Natural killer cell treated with Interleukin-12 subunit alpha and Interleukin-12 subunit beta and Interleukin-15 and Interleukin-18, amount 100 ng/mL, for 72 hours (primary cell): Measurements from ENCODE around the gene CALN1. TPM values are rescaled to one million over a fixed set of nuclear protein-coding genes. Genes with fewer than 3 reads are reported as not detected.

Experiments
- ATAC-seq, 2 donors: fragments of 150-1000 bp; cut with Tn5 transposase in 1 of 2; sonication (Bioruptor Pico), chemical (Tn5 transposase) in 1 of 2; 2 replicates each; pipeline ENCODE4 v1.10.0; 2021
- DNase-seq: peaks from one replicate; pipeline ENCODE4 v3.0.0; 2022; ENCODE audit warnings: low spot score
- H3K27ac Mint-ChIP-seq, 2 donors: 1 replicate in 1 of 2; 2 replicates in 1 of 2; pipeline ENCODE4 v1.8.0; 2022; ENCODE audit warnings: mixed read lengths in 2 of 2, mild to moderate bottlenecking in 1 of 2, moderate library complexity in 1 of 2
- H3K27me3 Mint-ChIP-seq, 2 donors: 1 replicate in 1 of 2; 2 replicates in 1 of 2; pipeline ENCODE4 v1.8.0; 2022; ENCODE audit warnings: mixed read lengths in 2 of 2
- H3K36me3 Mint-ChIP-seq: one replicate; pipeline ENCODE4 v1.8.0; 2022; ENCODE audit warnings: mixed read lengths
- H3K4me1 Mint-ChIP-seq, 2 donors: 1 replicate in 1 of 2; 2 replicates in 1 of 2; pipeline ENCODE4 v1.8.0; 2022; ENCODE audit warnings: low read depth in 2 of 2, mixed read lengths in 2 of 2, mild to moderate bottlenecking in 1 of 2
- H3K4me3 Mint-ChIP-seq: one replicate; pipeline ENCODE4 v1.8.0; 2022; ENCODE audit warnings: mixed read lengths
- H3K9me3 Mint-ChIP-seq: 2 replicates; pipeline ENCODE4 v1.8.0; 2022; ENCODE audit warnings: mixed read lengths
- total RNA-seq, 2 donors: library from RNA; stranded (reverse); gene quantifications; one replicate each; pipeline ENCODE4 v1.2.3, GENCODE V29; 2022

Gene CALN1
- total RNA-seq, 2 donors from 2014 or later, result not detected

GRCh38 chr7:72297636-72298035, 114.5 kb downstream of the CALN1 start:
- no peaks in the 10 kb centered on the region for H3K36me3 Mint-ChIP-seq
- no peak overlapping the region for H3K4me3 Mint-ChIP-seq
- H3K27ac Mint-ChIP-seq, result no peak overlapping the region
- no peak for ATAC-seq
- DNase-seq, result no peak
- no peaks in the 10 kb centered on the region for H3K9me3 Mint-ChIP-seq
- H3K27me3 Mint-ChIP-seq, result peaks cover 13 to 17% of the 10 kb centered on the region in 2 donors
- H3K4me1 Mint-ChIP-seq, result no peaks in the 10 kb centered on the region

GRCh38 chr7:72292794-72293193, 119.3 kb downstream of the CALN1 start:
- Mint-ChIP-seq H3K27ac (no peak overlapping the region), H3K4me1 (no peaks in the 10 kb centered on the region), H3K36me3 (no peaks in the 10 kb centered on the region), H3K4me3 (no peak overlapping the region), H3K27me3 (peaks cover 5 to 6% of the 10 kb centered on the region in 2 donors), H3K9me3 (no peaks in the 10 kb centered on the region)
- no peak for ATAC-seq
- DNase-seq, result no peak

GRCh38 chr7:72292118-72292517, 120.0 kb downstream of the CALN1 start:
- no peak for ATAC-seq
- H3K36me3 Mint-ChIP-seq, result no peaks in the 10 kb centered on the region

GRCh38 chr7:72286519-72286918, 125.6 kb downstream of the CALN1 start:
- Mint-ChIP-seq H3K4me3 (no peak overlapping the region), H3K4me1 (no peaks in the 10 kb centered on the region), H3K27me3 (no peaks in the 10 kb centered on the region), H3K27ac (no peak overlapping the region), H3K9me3 (peaks cover 4% of the 10 kb centered on the region), H3K36me3 (no peaks in the 10 kb centered on the region)
- no peak for DNase-seq
- ATAC-seq, result no peak

More at GRCh38 chr7:72292118-72292517, 120.0 kb downstream of the CALN1 start:
- no peak overlapping the region for H3K4me3 Mint-ChIP-seq
- H3K27me3 Mint-ChIP-seq, result peaks cover 5 to 6% of the 10 kb centered on the region in 2 donors
- no peaks in the 10 kb centered on the region for H3K9me3 Mint-ChIP-seq
- no peaks in the 10 kb centered on the region for H3K4me1 Mint-ChIP-seq
- H3K27ac Mint-ChIP-seq, result no peak overlapping the region
- DNase-seq, result no peak

- H3K4me1 Mint-ChIP-seq, result no peaks in the 10 kb centered on the region
- H3K9me3 Mint-ChIP-seq, result peaks cover 4% of the 10 kb centered on the region
- ATAC-seq, result no peak
- H3K27ac Mint-ChIP-seq, result no peak overlapping the region
- H3K4me3 Mint-ChIP-seq, result no peak overlapping the region
- no peaks in the 10 kb centered on the region for H3K36me3 Mint-ChIP-seq
- H3K27me3 Mint-ChIP-seq, result no peaks in the 10 kb centered on the region
- DNase-seq, result no peak
Measured at GRCh38 chr7:72283309-72283708, 128.8 kb downstream of the CALN1 start.

- no peak for DNase-seq
- no peak overlapping the region for H3K4me3 Mint-ChIP-seq
- no peak overlapping the region for H3K27ac Mint-ChIP-seq
- H3K4me1 Mint-ChIP-seq, result no peaks in the 10 kb centered on the region
- ATAC-seq, result no peak
- no peaks in the 10 kb centered on the region for H3K36me3 Mint-ChIP-seq
- H3K9me3 Mint-ChIP-seq, result peaks cover 7% of the 10 kb centered on the region
- no peaks in the 10 kb centered on the region for H3K27me3 Mint-ChIP-seq
Measured at GRCh38 chr7:72281308-72281707, 130.8 kb downstream of the CALN1 start.

- no peaks in the 10 kb centered on the region for H3K27me3 Mint-ChIP-seq
- no peaks in the 10 kb centered on the region for H3K36me3 Mint-ChIP-seq
- DNase-seq (no peak), ATAC-seq (no peak)
- H3K4me1 Mint-ChIP-seq, result no peaks in the 10 kb centered on the region
- no peak overlapping the region for H3K4me3 Mint-ChIP-seq
- H3K9me3 Mint-ChIP-seq, result peaks cover 7% of the 10 kb centered on the region
- no peak overlapping the region for H3K27ac Mint-ChIP-seq
Measured at GRCh38 chr7:72279203-72279602, 132.9 kb downstream of the CALN1 start.

- no peaks in the 10 kb centered on the region for H3K27me3 Mint-ChIP-seq
Measured at GRCh38 chr7:72278550-72278949, 133.6 kb downstream of the CALN1 start.

GRCh38 chr7:72275382-72276070, 136.6 kb downstream of the CALN1 start:
- Mint-ChIP-seq H3K36me3 (no peaks in the 10 kb centered on the region), H3K4me1 (no peaks in the 10 kb centered on the region), H3K27me3 (peaks cover 0 to 6% of the 10 kb centered on the region in 2 donors), H3K4me3 (no peak overlapping the region), H3K9me3 (peaks cover 3% of the 10 kb centered on the region), H3K27ac (no peak overlapping the region)
- ATAC-seq, result no peak
- DNase-seq, result no peak

More at GRCh38 chr7:72278550-72278949, 133.6 kb downstream of the CALN1 start:
- ATAC-seq (no peak), DNase-seq (no peak)
- no peak overlapping the region for H3K4me3 Mint-ChIP-seq
- no peaks in the 10 kb centered on the region for H3K4me1 Mint-ChIP-seq
- H3K27ac Mint-ChIP-seq, result no peak overlapping the region
- no peaks in the 10 kb centered on the region for H3K36me3 Mint-ChIP-seq
- peaks cover 5% of the 10 kb centered on the region for H3K9me3 Mint-ChIP-seq

GRCh38 chr7:72272479-72272878, 139.7 kb downstream of the CALN1 start:
- no peak overlapping the region for H3K4me3 Mint-ChIP-seq
- no peaks in the 10 kb centered on the region for H3K36me3 Mint-ChIP-seq
- peaks cover 4% of the 10 kb centered on the region for H3K9me3 Mint-ChIP-seq
- no peaks in the 10 kb centered on the region for H3K4me1 Mint-ChIP-seq
- ATAC-seq (no peak), DNase-seq (no peak)
- peaks cover 3 to 7% of the 10 kb centered on the region in 2 donors for H3K27me3 Mint-ChIP-seq
- H3K27ac Mint-ChIP-seq, result no peak overlapping the region

- Mint-ChIP-seq H3K27ac (no peak overlapping the region), H3K36me3 (no peaks in the 10 kb centered on the region), H3K4me3 (no peak overlapping the region), H3K4me1 (no peaks in the 10 kb centered on the region), H3K9me3 (peaks cover 2% of the 10 kb centered on the region), H3K27me3 (peaks cover 3 to 7% of the 10 kb centered on the region in 2 donors)
- ATAC-seq, result no peak
- DNase-seq, result no peak
Measured at GRCh38 chr7:72268796-72269195, 143.3 kb downstream of the CALN1 start.

- DNase-seq (no peak), ATAC-seq (no peak)
- Mint-ChIP-seq H3K36me3 (no peaks in the 10 kb centered on the region), H3K4me1 (no peaks in the 10 kb centered on the region), H3K27ac (no peak overlapping the region), H3K4me3 (no peak overlapping the region), H3K9me3 (peaks cover 2% of the 10 kb centered on the region), H3K27me3 (peaks cover 6 to 7% of the 10 kb centered on the region in 2 donors)
Measured at GRCh38 chr7:72268090-72268489, 144.0 kb downstream of the CALN1 start.

- no peak overlapping the region for H3K4me3 Mint-ChIP-seq
- DNase-seq (no peak), ATAC-seq (peak in 1 of 2 donors; percentile 15)
- H3K4me1 Mint-ChIP-seq, result no peaks in the 10 kb centered on the region
- H3K36me3 Mint-ChIP-seq, result no peaks in the 10 kb centered on the region
- peaks cover 2% of the 10 kb centered on the region for H3K9me3 Mint-ChIP-seq
- peaks cover 6 to 7% of the 10 kb centered on the region in 2 donors for H3K27me3 Mint-ChIP-seq
- no peak overlapping the region for H3K27ac Mint-ChIP-seq
Measured at GRCh38 chr7:72267291-72267800, 144.8 kb downstream of the CALN1 start.

GRCh38 chr7:72266771-72267170, 145.4 kb downstream of the CALN1 start:
- H3K4me1 Mint-ChIP-seq, result no peaks in the 10 kb centered on the region
- H3K27me3 Mint-ChIP-seq, result peaks cover 6 to 7% of the 10 kb centered on the region in 2 donors
- H3K36me3 Mint-ChIP-seq, result no peaks in the 10 kb centered on the region
- ATAC-seq (no peak), DNase-seq (no peak)
- no peak overlapping the region for H3K27ac Mint-ChIP-seq
- peaks cover 2% of the 10 kb centered on the region for H3K9me3 Mint-ChIP-seq
- no peak overlapping the region for H3K4me3 Mint-ChIP-seq
